Lower lobe of right lung (tissue), 2 donors: ENCODE data around the gene CORO6. TPM values are rescaled to one million over a fixed set of nuclear protein-coding genes. Genes with fewer than 3 reads are reported as not detected.

Experiments used
- ATAC-seq, 2 donors: fragments of 200-7000 bp; cut with Tn5 transposase; one replicate each; pipeline ENCODE4 v1.9.1; 2020 to 2022; ENCODE audit warnings: mild to moderate bottlenecking in 2 of 2, moderate library complexity in 2 of 2
- DNase-seq: peaks from one replicate; pipeline ENCODE4 v3.0.0-alpha.2; 2020
- H3K27ac ChIP-seq: fragments of 200-600 bp; one replicate; pipeline ENCODE4 v1.8.0; 2022
- H3K27me3 ChIP-seq: fragments of 200-600 bp; one replicate; pipeline ENCODE4 v1.8.0; 2022; ENCODE audit warnings: low read depth
- H3K36me3 ChIP-seq: fragments of 200-600 bp; one replicate; pipeline ENCODE4 v1.8.0; 2022; ENCODE audit warnings: mild to moderate bottlenecking
- H3K4me1 ChIP-seq: fragments of 200-600 bp; one replicate; pipeline ENCODE4 v1.8.0; 2022
- H3K4me3 ChIP-seq: fragments of 200-600 bp; one replicate; pipeline ENCODE4 v1.8.0; 2022; ENCODE audit warnings: mild to moderate bottlenecking
- H3K9me3 ChIP-seq: fragments of 200-600 bp; one replicate; pipeline ENCODE4 v1.8.0; 2022
- intact Hi-C: fragments of 100-400 bp; cut with DNase I; formaldehyde crosslinking; loops from one replicate; pipeline ENCODE4 v1.11.0; 2022
- total RNA-seq: library from RNA; stranded (reverse); fragmentation: NEBNext Ultra II Directional; extraction: Animal tissue kit (Norgen Biotek cat#: 25700); gene quantifications from one replicate; pipeline ENCODE4 v1.2.1, GENCODE V29; 2021
- TF ChIP-seq, protein P1 (sequence below): fragments of 200-600 bp; IDR thresholded peaks from one replicate; pipeline ENCODE4 v1.8.0; 2022; ENCODE audit warnings: antibody characterized with exemption, mild to moderate bottlenecking
- donor health status: DM: no; HTN: yes; CAD: no; lungs with severe emphysema.

CORO6 gene
- total RNA-seq, 1 donor from 2014 or later, result 6.6 TPM

DNA sequence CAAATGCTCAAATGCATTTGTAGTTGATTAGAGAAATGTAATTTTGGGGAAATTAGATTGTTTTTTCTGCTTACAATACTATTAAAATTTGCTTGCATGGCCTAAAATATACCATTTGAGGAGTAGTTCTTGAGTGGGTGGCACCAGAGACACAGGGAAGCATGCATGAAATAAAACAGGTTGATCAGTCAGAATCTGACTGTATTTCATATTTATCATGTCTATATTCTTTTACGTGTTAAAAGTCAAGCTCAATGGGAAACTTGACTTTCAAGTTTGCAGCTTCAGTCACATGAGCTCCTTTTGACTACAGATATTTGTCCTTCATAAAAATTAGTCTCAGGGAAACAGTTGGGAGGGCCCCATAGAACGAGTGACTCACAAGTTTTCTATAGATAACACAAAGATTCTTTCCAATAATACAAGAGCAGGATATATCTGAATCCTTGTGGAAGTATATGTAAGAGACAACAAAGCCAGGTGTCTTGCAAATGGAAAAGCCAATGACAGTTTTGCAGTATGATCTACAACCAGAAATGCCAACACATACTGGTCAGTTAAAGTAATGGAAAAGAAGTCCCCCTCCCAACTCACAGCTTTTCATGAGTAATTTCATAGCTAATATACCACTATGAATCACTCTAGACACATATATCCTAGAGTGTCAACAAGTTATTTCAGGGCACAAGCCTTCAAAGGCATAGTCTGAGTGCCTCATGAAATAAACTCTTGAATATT lies 42.2 kb upstream of the CORO6 start:
- peak in 1 of 2 donors; percentile 16 for ATAC-seq
- Histone ChIP-seq H3K4me3 (no peak overlapping the region), H3K4me1 (peaks cover 15% of the 10 kb centered on the region), H3K36me3 (peaks cover 87% of the 10 kb centered on the region), H3K9me3 (no peaks in the 10 kb centered on the region), H3K27me3 (no peaks in the 10 kb centered on the region), H3K27ac (no peak overlapping the region)
- intact Hi-C loops, result no loop called here
- TF ChIP-seq, protein P1, sequence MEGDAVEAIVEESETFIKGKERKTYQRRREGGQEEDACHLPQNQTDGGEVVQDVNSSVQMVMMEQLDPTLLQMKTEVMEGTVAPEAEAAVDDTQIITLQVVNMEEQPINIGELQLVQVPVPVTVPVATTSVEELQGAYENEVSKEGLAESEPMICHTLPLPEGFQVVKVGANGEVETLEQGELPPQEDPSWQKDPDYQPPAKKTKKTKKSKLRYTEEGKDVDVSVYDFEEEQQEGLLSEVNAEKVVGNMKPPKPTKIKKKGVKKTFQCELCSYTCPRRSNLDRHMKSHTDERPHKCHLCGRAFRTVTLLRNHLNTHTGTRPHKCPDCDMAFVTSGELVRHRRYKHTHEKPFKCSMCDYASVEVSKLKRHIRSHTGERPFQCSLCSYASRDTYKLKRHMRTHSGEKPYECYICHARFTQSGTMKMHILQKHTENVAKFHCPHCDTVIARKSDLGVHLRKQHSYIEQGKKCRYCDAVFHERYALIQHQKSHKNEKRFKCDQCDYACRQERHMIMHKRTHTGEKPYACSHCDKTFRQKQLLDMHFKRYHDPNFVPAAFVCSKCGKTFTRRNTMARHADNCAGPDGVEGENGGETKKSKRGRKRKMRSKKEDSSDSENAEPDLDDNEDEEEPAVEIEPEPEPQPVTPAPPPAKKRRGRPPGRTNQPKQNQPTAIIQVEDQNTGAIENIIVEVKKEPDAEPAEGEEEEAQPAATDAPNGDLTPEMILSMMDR, result no peak
- no peak for DNase-seq

GRCh38 chr17:29663155-29663554 lies 40.4 kb upstream of the CORO6 start:
- H3K27me3 ChIP-seq, result no peaks in the 10 kb centered on the region
- DNase-seq (no peak), ATAC-seq (no peak)
- no peaks in the 10 kb centered on the region for H3K9me3 ChIP-seq
- peaks cover 18% of the 10 kb centered on the region for H3K4me1 ChIP-seq
- TF ChIP-seq, protein P1, result no peak
- intact Hi-C loops, result no loop called here
- no peak overlapping the region for H3K4me3 ChIP-seq
- H3K27ac ChIP-seq, result no peak overlapping the region
- peaks cover 76% of the 10 kb centered on the region for H3K36me3 ChIP-seq

GRCh38 chr17:29661213-29661612 lies 38.5 kb upstream of the CORO6 start:
- ATAC-seq (no peak), DNase-seq (no peak)
- intact Hi-C loops, result no loop called here
- H3K27ac ChIP-seq, result no peak overlapping the region
- H3K9me3 ChIP-seq, result no peaks in the 10 kb centered on the region
- no peaks in the 10 kb centered on the region for H3K27me3 ChIP-seq
- peaks cover 73% of the 10 kb centered on the region for H3K36me3 ChIP-seq
- H3K4me1 ChIP-seq, result peaks cover 18% of the 10 kb centered on the region
- TF ChIP-seq, protein P1, result no peak
- H3K4me3 ChIP-seq, result no peak overlapping the region

GRCh38 chr17:29659155-29659554 lies 36.4 kb upstream of the CORO6 start:
- Histone ChIP-seq H3K4me1 (peaks cover 12% of the 10 kb centered on the region), H3K27me3 (no peaks in the 10 kb centered on the region), H3K36me3 (peaks cover 72% of the 10 kb centered on the region), H3K9me3 (no peaks in the 10 kb centered on the region), H3K4me3 (no peak overlapping the region), H3K27ac (no peak overlapping the region)
- intact Hi-C loops, result no loop called here
- DNase-seq (no peak), ATAC-seq (no peak)
- TF ChIP-seq, protein P1, result no peak

GRCh38 chr17:29655323-29655722 lies 32.6 kb upstream of the CORO6 start:
- H3K27me3 ChIP-seq, result no peaks in the 10 kb centered on the region
- H3K9me3 ChIP-seq, result no peaks in the 10 kb centered on the region
- H3K27ac ChIP-seq, result no peak overlapping the region
- H3K4me1 ChIP-seq, result peaks cover 9% of the 10 kb centered on the region
- ATAC-seq, result no peak
- TF ChIP-seq, protein P1, result no peak
- intact Hi-C loops, result no loop called here
- peaks cover 67% of the 10 kb centered on the region for H3K36me3 ChIP-seq
- H3K4me3 ChIP-seq, result no peak overlapping the region
- DNase-seq, result no peak
